HCT116 (cell line): ENCODE results near the gene AURKA. TPM values are rescaled to one million over a fixed set of nuclear protein-coding genes. Genes with fewer than 3 reads are reported as not detected.

Experiments used
- ATAC-seq: fragments of 200-7000 bp; cut with Tn5 transposase; 2 replicates; pipeline ENCODE4 v1.9.1; 2020; ENCODE audit warnings: mild to moderate bottlenecking, moderate library complexity
- BruUV-seq: library from RNA; stranded (reverse); fragments of 400-500 nt; replicated peaks from 2 replicates; lab custom pipeline; 2021; lab: Mats Ljungman, UMichigan
- CTCF ChIA-PET: fragments of 300-600 bp; sonication (Branson Sonifier 250); formaldehyde crosslinking; loops from one replicate; lab custom pipeline; 2021; ENCODE audit warnings: antibody characterized with exemption; lab: Charles Lee
- POLR2A ChIA-PET: fragments of 300-600, 350-600 bp; sonication (Branson Sonifier 250); formaldehyde crosslinking; loops from one replicate; lab custom pipeline; 2021; ENCODE audit warnings: antibody characterized with exemption; lab: Charles Lee
- RAD21 ChIA-PET, 2 experiments: fragments of 300-600 bp; sonication (Branson Sonifier 250); formaldehyde crosslinking; loops; one replicate each; lab custom pipeline; 2023; ENCODE audit warnings: low total read pairs in 2 of 2; ENCODE audit not compliant: uncharacterized antibody in 2 of 2, unreplicated experiment in 2 of 2, low non-redundant PET in 1 of 2; lab: Charles Lee
- DNase-seq: peaks from one replicate; pipeline ENCODE4 v3.0.0-alpha.2; 2010; ENCODE audit warnings: low read depth, low spot score
- H2AFZ ChIP-seq: fragments of 200-600 bp; shearing (Covaris generic), sonication (generic); 2 replicates; pipeline ENCODE4 v1.6.1; 2017; ENCODE audit warnings: low read depth, mixed run types, mixed read lengths, antibody characterized with exemption, low read length; ENCODE audit not compliant: poor library complexity, severe bottlenecking
- H3K27ac ChIP-seq: 2 replicates; pipeline ENCODE4 v1.5.1; 2012; ENCODE audit warnings: low read depth, low read length
- H3K27me3 ChIP-seq: fragments of 200-600 bp; sonication (generic); 2 replicates; pipeline ENCODE4 v1.6.1; 2016; ENCODE audit warnings: mixed run types, low read length, mixed read lengths; ENCODE audit not compliant: insufficient read depth
- H3K36me3 ChIP-seq, 2 experiments: fragments of 200-500 bp in 1 of 2; fragments of 200-600 bp in 1 of 2; sonication (Bioruptor generic) in 1 of 2; sonication (generic) in 1 of 2; 2 replicates each; pipeline versions ENCODE4 v1.5.1 to v1.6.1; 2014 to 2016; ENCODE audit warnings: low read length in 2 of 2, inconsistent platforms in 1 of 2, mixed read lengths in 1 of 2, mixed run types in 1 of 2; ENCODE audit not compliant: insufficient read depth in 2 of 2, control insufficient read depth in 1 of 2
- H3K4me1 ChIP-seq, 2 experiments: fragments of 200-600 bp in 1 of 2; sonication (generic) in 1 of 2; 2 replicates each; pipeline versions ENCODE4 v1.5.1 to v1.6.1; 2012 to 2017; ENCODE audit warnings: low read length in 2 of 2, inconsistent platforms in 1 of 2, mild to moderate bottlenecking in 1 of 2, mixed read lengths in 1 of 2, mixed run types in 1 of 2, moderate library complexity in 1 of 2; ENCODE audit not compliant: insufficient read depth in 2 of 2, control insufficient read depth in 1 of 2
- H3K4me2 ChIP-seq: fragments of 200-600 bp; sonication (generic); 2 replicates; pipeline ENCODE4 v1.6.1; 2017; ENCODE audit warnings: mixed run types, low read length, mixed read lengths
- H3K4me3 ChIP-seq, 2 experiments: fragments of 200-600 bp in 1 of 2; sonication (generic) in 1 of 2; replicated peaks in 1 of 2; 2 replicates each; pipeline ENCODE4 v1.5.1; 2011 to 2016; ENCODE audit warnings: low read length in 2 of 2, control low read depth in 1 of 2, low read depth in 1 of 2, mild to moderate bottlenecking in 1 of 2, mixed read lengths in 1 of 2, mixed run types in 1 of 2
- H3K79me2 ChIP-seq: fragments of 200-600 bp; sonication (generic); 2 replicates; pipeline ENCODE4 v1.6.1; 2017; ENCODE audit warnings: mild to moderate bottlenecking, mixed run types, low read length, moderate library complexity, mixed read lengths; ENCODE audit not compliant: insufficient read depth
- H3K9ac ChIP-seq: fragments of 200-600 bp; sonication (generic); 2 replicates; pipeline ENCODE4 v1.6.1; 2016; ENCODE audit warnings: low read length, mixed read lengths
- H3K9me2 ChIP-seq: fragments of 200-600 bp; sonication (generic), shearing (Covaris generic); 2 replicates; pipeline ENCODE4 v1.6.1; 2017; ENCODE audit warnings: mixed run types, mild to moderate bottlenecking, moderate library complexity; ENCODE audit not compliant: insufficient read depth
- H3K9me3 ChIP-seq, 2 experiments: fragments of 200-500 bp in 1 of 2; fragments of 200-600 bp in 1 of 2; sonication (Bioruptor generic) in 1 of 2; sonication (generic) in 1 of 2; 2 replicates each; pipeline ENCODE4 v1.6.1; 2014 to 2017; ENCODE audit warnings: low read length in 2 of 2, mixed read lengths in 2 of 2, inconsistent platforms in 1 of 2, low read depth in 1 of 2, mild to moderate bottlenecking in 1 of 2, mixed run types in 1 of 2, moderate library complexity in 1 of 2; ENCODE audit not compliant: control insufficient read depth in 1 of 2, insufficient read depth in 1 of 2
- H4K20me1 ChIP-seq: fragments of 200-600 bp; sonication (generic), shearing (Covaris generic); 2 replicates; pipeline ENCODE4 v1.6.1; 2017; ENCODE audit warnings: mixed run types, mild to moderate bottlenecking, moderate library complexity; ENCODE audit not compliant: insufficient read depth
- CBX3 ChIP-seq: IDR thresholded peaks from 2 replicates; pipeline ENCODE4 v1.6.1; 2012; ENCODE audit warnings: low read depth
- CEBPB ChIP-seq: IDR thresholded peaks from 2 replicates; pipeline ENCODE4 v1.6.1; 2012; ENCODE audit warnings: low read depth
- ELF1 ChIP-seq: IDR thresholded peaks from 2 replicates; pipeline ENCODE4 v1.6.1; 2012; ENCODE audit warnings: low read depth, borderline replicate concordance
- EZH2phosphoT487 ChIP-seq: fragments of 200-600 bp; IDR thresholded peaks from 2 replicates; pipeline ENCODE4 v1.6.1; 2018; ENCODE audit warnings: antibody characterized with exemption, borderline replicate concordance
- FOSL1 ChIP-seq: IDR thresholded peaks from 2 replicates; pipeline ENCODE4 v1.6.1; 2012; ENCODE audit warnings: low read depth
- JUND ChIP-seq: IDR thresholded peaks from 2 replicates; pipeline ENCODE4 v1.6.1; 2012
- RAD21 ChIP-seq: IDR thresholded peaks from 2 replicates; pipeline ENCODE4 v1.6.1; 2012; ENCODE audit warnings: low read depth, mild to moderate bottlenecking
- SRF ChIP-seq: IDR thresholded peaks from 2 replicates; pipeline ENCODE4 v1.6.1; 2012; ENCODE audit warnings: low read depth
- TCF7L2 ChIP-seq: IDR thresholded peaks from 2 replicates; pipeline ENCODE4 v1.7.0; 2011; ENCODE audit warnings: borderline replicate concordance, inconsistent platforms; ENCODE audit not compliant: insufficient read depth, insufficient read length; ENCODE audit errors: extremely low read depth
- YY1 ChIP-seq: IDR thresholded peaks from 2 replicates; pipeline ENCODE4 v1.6.1; 2011; ENCODE audit warnings: low read length, low read depth, moderate library complexity, mild to moderate bottlenecking; ENCODE audit not compliant: insufficient replicate concordance; ENCODE audit errors: extremely low read depth
- intact Hi-C: fragments of 100-400 bp; cut with micrococcal nuclease; formaldehyde crosslinking; loops from 2 replicates; pipeline ENCODE4 v1.10.0; 2022
- total RNA-seq: library from RNA; stranded (reverse); gene quantifications from one replicate; pipeline ENCODE4 v1.2.1, GENCODE V29; 2021; ENCODE audit not compliant: unreplicated experiment
- TF ChIP-seq, protein P1 (sequence below): IDR thresholded peaks from 2 replicates; pipeline ENCODE4 v1.6.1; 2011; ENCODE audit warnings: mild to moderate bottlenecking, low read length, moderate library complexity; ENCODE audit not compliant: insufficient replicate concordance; ENCODE audit errors: extremely low read depth
- TF ChIP-seq, protein P2 (sequence below): IDR thresholded peaks from 2 replicates; pipeline ENCODE4 v1.6.1; 2012; ENCODE audit warnings: low read depth
- TF ChIP-seq, protein P3 (sequence below): IDR thresholded peaks from 2 replicates; pipeline ENCODE4 v1.6.1; 2012

AURKA gene
- total RNA-seq, 1 experiment from 2014 or later: 80.1 TPM

DNA sequence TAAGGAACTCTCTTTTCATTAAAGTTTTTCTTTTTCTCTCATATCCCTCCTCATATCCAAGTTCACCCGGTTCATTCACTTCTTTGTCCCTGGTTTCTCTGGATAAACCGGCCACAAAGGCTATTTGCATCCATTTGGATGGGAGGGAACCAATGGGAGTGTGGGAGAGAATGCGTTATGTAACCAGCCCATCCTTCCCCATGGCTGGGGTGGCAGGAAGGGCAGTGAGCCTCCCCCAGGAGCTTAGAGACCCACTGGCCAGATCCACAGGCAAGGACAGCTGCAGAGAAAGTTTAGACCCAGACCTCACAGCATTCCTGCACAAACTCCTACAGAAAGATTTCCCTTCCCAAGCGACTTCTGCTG, 30.8 kb upstream of the AURKA start:
- Histone ChIP-seq H3K4me3 (no peak overlapping the region), H2AFZ (no peak overlapping the region), H3K27me3 (no peaks in the 10 kb centered on the region), H4K20me1 (no peaks in the 10 kb centered on the region), H3K4me1 (peaks cover 15 to 21% of the 10 kb centered on the region in 2 experiments), H3K9ac (no peak overlapping the region), H3K27ac (no peak overlapping the region), H3K79me2 (no peaks in the 10 kb centered on the region), H3K9me2 (no peaks in the 10 kb centered on the region), H3K9me3 (no peaks in the 10 kb centered on the region), H3K4me2 (peak overlapping the region; percentile 55), H3K36me3 (no peaks in the 10 kb centered on the region)
- intact Hi-C loops: no loop called here
- RAD21 ChIA-PET: no interaction called here
- no TSS peak for BruUV-seq
- CTCF ChIA-PET: no interaction called here
- peak; percentile 57 for ATAC-seq
- DNase-seq: no peak
- POLR2A ChIA-PET: no interaction called here
- TF ChIP-seq CEBPB (no peak), ELF1 (no peak), RAD21 (no peak), FOSL1 (no peak), JUND (no peak), EZH2phosphoT487 (no peak), YY1 (no peak), CBX3 (no peak), SRF (no peak), TCF7L2 (no peak)
- TF ChIP-seq, protein P1, sequence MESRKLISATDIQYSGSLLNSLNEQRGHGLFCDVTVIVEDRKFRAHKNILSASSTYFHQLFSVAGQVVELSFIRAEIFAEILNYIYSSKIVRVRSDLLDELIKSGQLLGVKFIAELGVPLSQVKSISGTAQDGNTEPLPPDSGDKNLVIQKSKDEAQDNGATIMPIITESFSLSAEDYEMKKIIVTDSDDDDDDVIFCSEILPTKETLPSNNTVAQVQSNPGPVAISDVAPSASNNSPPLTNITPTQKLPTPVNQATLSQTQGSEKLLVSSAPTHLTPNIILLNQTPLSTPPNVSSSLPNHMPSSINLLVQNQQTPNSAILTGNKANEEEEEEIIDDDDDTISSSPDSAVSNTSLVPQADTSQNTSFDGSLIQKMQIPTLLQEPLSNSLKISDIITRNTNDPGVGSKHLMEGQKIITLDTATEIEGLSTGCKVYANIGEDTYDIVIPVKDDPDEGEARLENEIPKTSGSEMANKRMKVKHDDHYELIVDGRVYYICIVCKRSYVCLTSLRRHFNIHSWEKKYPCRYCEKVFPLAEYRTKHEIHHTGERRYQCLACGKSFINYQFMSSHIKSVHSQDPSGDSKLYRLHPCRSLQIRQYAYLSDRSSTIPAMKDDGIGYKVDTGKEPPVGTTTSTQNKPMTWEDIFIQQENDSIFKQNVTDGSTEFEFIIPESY: no peak
- TF ChIP-seq, protein P2, sequence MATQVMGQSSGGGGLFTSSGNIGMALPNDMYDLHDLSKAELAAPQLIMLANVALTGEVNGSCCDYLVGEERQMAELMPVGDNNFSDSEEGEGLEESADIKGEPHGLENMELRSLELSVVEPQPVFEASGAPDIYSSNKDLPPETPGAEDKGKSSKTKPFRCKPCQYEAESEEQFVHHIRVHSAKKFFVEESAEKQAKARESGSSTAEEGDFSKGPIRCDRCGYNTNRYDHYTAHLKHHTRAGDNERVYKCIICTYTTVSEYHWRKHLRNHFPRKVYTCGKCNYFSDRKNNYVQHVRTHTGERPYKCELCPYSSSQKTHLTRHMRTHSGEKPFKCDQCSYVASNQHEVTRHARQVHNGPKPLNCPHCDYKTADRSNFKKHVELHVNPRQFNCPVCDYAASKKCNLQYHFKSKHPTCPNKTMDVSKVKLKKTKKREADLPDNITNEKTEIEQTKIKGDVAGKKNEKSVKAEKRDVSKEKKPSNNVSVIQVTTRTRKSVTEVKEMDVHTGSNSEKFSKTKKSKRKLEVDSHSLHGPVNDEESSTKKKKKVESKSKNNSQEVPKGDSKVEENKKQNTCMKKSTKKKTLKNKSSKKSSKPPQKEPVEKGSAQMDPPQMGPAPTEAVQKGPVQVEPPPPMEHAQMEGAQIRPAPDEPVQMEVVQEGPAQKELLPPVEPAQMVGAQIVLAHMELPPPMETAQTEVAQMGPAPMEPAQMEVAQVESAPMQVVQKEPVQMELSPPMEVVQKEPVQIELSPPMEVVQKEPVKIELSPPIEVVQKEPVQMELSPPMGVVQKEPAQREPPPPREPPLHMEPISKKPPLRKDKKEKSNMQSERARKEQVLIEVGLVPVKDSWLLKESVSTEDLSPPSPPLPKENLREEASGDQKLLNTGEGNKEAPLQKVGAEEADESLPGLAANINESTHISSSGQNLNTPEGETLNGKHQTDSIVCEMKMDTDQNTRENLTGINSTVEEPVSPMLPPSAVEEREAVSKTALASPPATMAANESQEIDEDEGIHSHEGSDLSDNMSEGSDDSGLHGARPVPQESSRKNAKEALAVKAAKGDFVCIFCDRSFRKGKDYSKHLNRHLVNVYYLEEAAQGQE: no peak
- TF ChIP-seq, protein P3, sequence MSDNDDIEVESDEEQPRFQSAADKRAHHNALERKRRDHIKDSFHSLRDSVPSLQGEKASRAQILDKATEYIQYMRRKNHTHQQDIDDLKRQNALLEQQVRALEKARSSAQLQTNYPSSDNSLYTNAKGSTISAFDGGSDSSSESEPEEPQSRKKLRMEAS: no peak
- TF ChIP-seq, all 23 proteins: peak for 0
